ENCODE results near the gene WHAMM. TPM values are rescaled to one million over a fixed set of nuclear protein-coding genes. Genes with fewer than 3 reads are reported as not detected.

Gene WHAMM
- total and polyA plus RNA-seq, 2 donors (not counting 3 experiments of a cell fraction or from before 2014, with no cell fraction given): 4.1 to 9.4 TPM

GRCh38 chr15:82878325-82878724 is 68.9 kb downstream of the WHAMM start:
- dilution Hi-C loops (cut with MboI; ENCODE audit: extremely low pct_ligation_motif_present, low sequenced_read_pairs): no loop called here
- CTCF ChIA-PET: no interaction called here
- Histone ChIP-seq H3K9me1 (replicated peaks; ENCODE audit: control insufficient read depth, extremely low read depth, insufficient read depth, low read length) (no peaks in the 10 kb centered on the region), H2AFZ (ENCODE audit: low read depth, low read length) (no peak overlapping the region), H4K20me1 (replicated peaks; ENCODE audit: control insufficient read depth, extremely low read depth, insufficient read depth, low read length) (no peaks in the 10 kb centered on the region), H3K27ac (ENCODE audit: insufficient read depth, low read depth, low read length) (no peak overlapping the region), H3K79me2 (ENCODE audit: control insufficient read depth, insufficient read depth, low read length) (no peaks in the 10 kb centered on the region), H3K4me1 (ENCODE audit: control insufficient read depth, extremely low read depth, insufficient read depth, low read length) (no peaks in the 10 kb centered on the region), H3K27me3 (ENCODE audit: control insufficient read depth in 2 of 2, insufficient read depth in 2 of 2, low read length in 2 of 2) (no peaks in the 10 kb centered on the region), H3K9ac (replicated peaks; ENCODE audit: extremely low read depth, insufficient read depth, low read length) (no peak overlapping the region), H3K4me2 (ENCODE audit: insufficient read depth, low read length) (no peak overlapping the region), H3K36me3 (ENCODE audit: control insufficient read depth in 2 of 2, extremely low read depth in 1 of 2, insufficient read depth in 2 of 2, low read length in 2 of 2) (no peaks in the 10 kb centered on the region), H3K9me3 (replicated peaks; ENCODE audit: control insufficient read depth, insufficient read depth, low read length) (no peaks in the 10 kb centered on the region), H3K4me3 (replicated peaks in 1 of 3; ENCODE audit: insufficient read depth in 1 of 3, low read depth in 1 of 3, low read length in 3 of 3) (no peak overlapping the region)
- TF ChIP-seq POLR2A (IDR thresholded peaks at IDR 0.05; ENCODE audit: low read depth, low read length): no peak
- TF ChIP-seq GATA2 (IDR thresholded peaks at IDR 0.05; ENCODE audit: insufficient read depth, insufficient read length, low read depth, low read length): no peak
- no peak for TF ChIP-seq JUN (IDR thresholded peaks at IDR 0.05; ENCODE audit: borderline replicate concordance, insufficient read depth, insufficient read length, low read depth)
- no peak for TF ChIP-seq MYC (IDR thresholded peaks at IDR 0.05; ENCODE audit: low read depth, low read length)
- TF ChIP-seq CTCF (IDR thresholded peaks at IDR 0.05; ENCODE audit: extremely low read depth in 1 of 2, insufficient read depth in 1 of 2, low read depth in 1 of 2, low read length in 2 of 2): no peak
- no peak for TF ChIP-seq FOS (IDR thresholded peaks at IDR 0.05; ENCODE audit: borderline replicate concordance, insufficient read depth, low read length)
- TF ChIP-seq POLR2AphosphoS5 (IDR thresholded peaks at IDR 0.05; ENCODE audit: insufficient read depth, low read depth, low read length): no peak
- TF ChIP-seq EZH2 (IDR thresholded peaks at IDR 0.05; ENCODE audit: borderline replicate concordance, low read depth, low read length, severe bottlenecking): no peak
- intact Hi-C loops (cut with micrococcal nuclease): no loop called here
- DNase-seq (ENCODE audit: low read depth, low spot score): no peak
- FAIRE-seq: no peak
- POLR2A ChIA-PET: no interaction called here
- BruUV-seq (replicated peaks): no TSS peak
